Bronchial epithelial cell (primary cell): Measurements from ENCODE around the gene MEF2D. TPM values are rescaled to one million over a fixed set of nuclear protein-coding genes. Genes with fewer than 3 reads are reported as not detected.

Experiments used
- DNase-seq: peaks from one replicate; pipeline ENCODE4 v3.0.0-alpha.2; 2010; ENCODE audit warnings: low read depth
- FAIRE-seq: peaks from 2 replicates; lab custom pipeline; 2011; peaks lifted over from hg19 to GRCh38; lab: Jason Lieb, UNC
- H3K27me3 ChIP-seq: 2 replicates; pipeline ENCODE4 v1.5.1; 2011; ENCODE audit warnings: low read length; ENCODE audit not compliant: control insufficient read depth, insufficient read depth
- H3K36me3 ChIP-seq: 2 replicates; pipeline ENCODE4 v1.5.1; 2011; ENCODE audit warnings: low read length; ENCODE audit not compliant: control insufficient read depth, insufficient read depth
- H3K4me3 ChIP-seq: 2 replicates; pipeline ENCODE4 v1.5.1; 2011; ENCODE audit warnings: mild to moderate bottlenecking, low read depth, low read length, control low read depth
- CTCF ChIP-seq: IDR thresholded peaks from 2 replicates; pipeline ENCODE4 v1.5.1; 2011; ENCODE audit warnings: mild to moderate bottlenecking, moderate library complexity, low read length, control low read depth, inconsistent platforms; ENCODE audit not compliant: insufficient read depth, severe bottlenecking
- total RNA-seq: library from RNA; depleted of rRNA; stranded (reverse); fragments of >200 nt; gene quantifications from 2 replicates; pipeline ENCODE4 v1.2.1, GENCODE V29; 2014

MEF2D gene
- total RNA-seq, 1 donor from 2014 or later = 1.3 TPM

DNA sequence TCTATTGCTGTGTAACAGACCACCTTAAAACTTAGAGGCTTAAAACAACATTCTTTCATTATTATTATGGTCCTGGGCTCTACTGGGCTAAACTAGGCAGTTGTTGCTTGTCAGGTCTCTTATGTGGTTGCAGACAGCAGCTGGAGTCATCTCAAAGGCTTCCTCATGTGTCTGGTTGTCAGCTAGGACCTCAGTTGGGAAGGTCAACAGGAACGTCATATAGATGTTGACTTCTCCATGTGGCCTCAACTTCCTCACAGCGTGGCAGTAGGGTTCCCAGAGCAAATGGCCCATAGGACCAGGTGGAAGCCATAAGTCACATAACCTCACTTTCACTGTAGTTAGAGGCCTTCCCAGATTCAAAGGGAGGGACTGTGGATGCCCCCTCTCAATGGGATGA is 15.4 kb upstream of the MEF2D start:
- DNase-seq = no peak
- FAIRE-seq = no peak
- TF ChIP-seq CTCF = no peak
- H3K4me3 ChIP-seq = no peak overlapping the region
- no peaks in the 10 kb centered on the region for H3K27me3 ChIP-seq
- H3K36me3 ChIP-seq = no peaks in the 10 kb centered on the region

GRCh38 chr1:156513185-156513584 is 12.6 kb upstream of the MEF2D start:
- Histone ChIP-seq H3K36me3 (no peaks in the 10 kb centered on the region), H3K27me3 (no peaks in the 10 kb centered on the region), H3K4me3 (no peak overlapping the region)
- FAIRE-seq = no peak
- no peak for TF ChIP-seq CTCF
- no peak for DNase-seq

DNA sequence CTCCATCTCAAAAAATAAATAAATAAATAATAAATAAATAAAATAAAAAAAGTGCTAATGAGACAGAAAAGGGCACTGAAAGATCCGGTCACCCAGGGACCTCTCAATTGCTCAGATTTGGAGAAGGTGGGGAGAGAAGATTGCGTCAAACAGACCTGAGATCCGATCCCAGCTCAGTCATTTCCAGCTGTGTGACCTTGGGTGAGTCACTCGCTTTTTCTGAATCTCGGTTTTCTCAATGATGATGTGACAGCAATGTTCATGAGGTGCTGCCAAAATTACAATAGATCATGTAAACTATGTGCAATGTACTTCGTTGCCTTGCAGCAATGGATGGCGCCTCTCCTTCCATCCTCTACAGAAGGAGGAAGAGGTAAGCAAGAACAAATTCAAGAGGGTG is 11.1 kb upstream of the MEF2D start:
- H3K36me3 ChIP-seq = no peaks in the 10 kb centered on the region
- H3K4me3 ChIP-seq = no peak overlapping the region
- DNase-seq (peak; percentile 47), FAIRE-seq (no peak)
- TF ChIP-seq CTCF = no peak
- H3K27me3 ChIP-seq = no peaks in the 10 kb centered on the region

DNA sequence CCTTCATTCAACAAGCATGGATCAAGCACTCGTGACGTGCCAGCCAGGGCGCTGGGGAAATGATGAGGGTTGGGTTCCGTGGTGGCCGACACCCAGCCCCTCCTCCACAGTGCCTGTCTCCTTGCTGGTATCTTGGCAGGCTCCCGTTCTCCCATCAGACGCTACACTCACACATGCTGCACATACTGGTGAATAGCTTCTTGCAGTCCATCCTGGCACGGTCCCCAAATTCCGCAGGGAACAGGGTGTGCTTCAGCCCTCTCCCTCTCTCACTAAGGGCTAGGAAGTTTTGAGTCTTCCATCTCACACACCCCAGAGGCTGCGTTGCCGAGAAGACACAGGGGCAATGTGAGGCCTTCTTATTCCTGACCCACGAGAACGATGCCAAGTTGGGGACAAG is 10.1 kb upstream of the MEF2D start:
- no peak overlapping the region for H3K4me3 ChIP-seq
- peak; percentile 25 for DNase-seq
- H3K27me3 ChIP-seq = no peaks in the 10 kb centered on the region
- TF ChIP-seq CTCF = no peak
- H3K36me3 ChIP-seq = no peaks in the 10 kb centered on the region
- no peak for FAIRE-seq

DNA sequence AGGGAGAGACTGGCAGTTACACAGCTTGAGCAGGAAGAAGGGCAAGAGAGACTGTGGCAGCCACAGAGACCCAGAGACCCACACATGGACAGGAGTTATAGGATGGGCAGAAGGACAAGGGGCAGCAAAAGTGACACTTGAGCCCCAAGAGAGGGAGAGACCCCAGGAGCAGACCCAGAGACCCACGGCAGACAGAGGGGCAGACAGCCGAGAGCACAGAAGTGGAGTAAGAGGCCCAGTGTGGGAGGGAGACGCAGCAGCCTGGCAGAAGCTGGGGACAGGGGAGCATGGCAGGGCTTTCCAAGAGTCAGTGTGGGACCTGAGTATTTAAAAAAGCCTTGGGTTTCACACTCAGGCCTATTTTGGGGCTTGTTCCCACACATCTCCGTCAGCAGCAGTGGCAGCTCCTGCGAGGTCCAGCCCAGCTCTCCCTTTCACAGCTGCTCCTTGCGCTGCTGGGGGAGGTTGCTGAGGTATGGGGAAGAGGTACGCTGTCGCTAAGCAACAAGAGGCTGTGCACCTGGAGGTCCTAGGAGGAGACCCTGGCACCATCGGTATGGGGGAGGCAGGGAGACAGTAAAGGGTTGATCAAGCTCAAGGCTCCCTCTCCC is 9.0 kb upstream of the MEF2D start:
- H3K36me3 ChIP-seq = no peaks in the 10 kb centered on the region

More for the DNA sequence above, 9.0 kb upstream of the MEF2D start:
- FAIRE-seq (no peak), DNase-seq (no peak)
- H3K4me3 ChIP-seq = no peak overlapping the region
- no peaks in the 10 kb centered on the region for H3K27me3 ChIP-seq
- TF ChIP-seq CTCF = no peak
